OCI-M1 (cell line): ENCODE results near the gene FSTL1.

Experiments used
- DNase-seq: peaks from one replicate; lab custom pipeline; 2025; lab: John Stamatoyannopoulos, UW

The FSTL1 gene

GRCh38 chr3:120440001-120440703 lies 10.6 kb downstream of the FSTL1 start:
- DNase-seq: no peak

- no peak for DNase-seq
Observed at GRCh38 chr3:120438665-120439370, 12.0 kb downstream of the FSTL1 start.

- no peak for DNase-seq
Observed at GRCh38 chr3:120438216-120438615, 12.6 kb downstream of the FSTL1 start.

GRCh38 chr3:120437559-120437958 lies 13.2 kb downstream of the FSTL1 start:
- DNase-seq: no peak

DNA sequence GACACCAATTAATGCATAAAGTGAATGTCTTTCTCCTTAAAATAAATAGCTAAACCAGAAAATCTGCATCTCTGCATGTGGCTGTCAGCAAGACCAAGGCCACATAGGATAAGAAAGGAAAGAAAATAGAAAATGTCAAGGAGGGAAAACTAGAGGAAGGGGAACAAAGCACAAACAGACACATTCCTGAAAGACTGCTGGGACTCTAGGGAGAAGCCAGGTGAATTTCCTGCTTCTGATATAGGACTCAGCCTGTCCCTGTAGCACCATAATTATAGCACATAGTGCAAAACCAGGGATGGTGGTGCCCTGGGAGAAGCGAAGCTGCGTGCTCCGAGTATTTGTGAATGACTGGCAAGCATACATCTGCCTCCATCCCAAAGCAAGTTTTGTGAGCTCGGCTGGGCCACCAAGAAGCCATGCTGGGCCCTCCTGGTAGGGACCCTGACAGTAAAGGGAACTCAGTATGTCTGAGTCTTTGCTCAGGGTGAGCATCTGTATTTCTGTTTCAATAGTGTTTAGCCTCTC lies 14.2 kb downstream of the FSTL1 start:
- DNase-seq: no peak

- peak; percentile 25 for DNase-seq
Observed at GRCh38 chr3:120435621-120436020, 15.2 kb downstream of the FSTL1 start.

GRCh38 chr3:120433662-120434331 lies 17.0 kb downstream of the FSTL1 start:
- DNase-seq: no peak

- DNase-seq: no peak
Observed at GRCh38 chr3:120432150-120432860, 18.5 kb downstream of the FSTL1 start.

GRCh38 chr3:120429921-120430361 lies 20.9 kb downstream of the FSTL1 start:
- DNase-seq: no peak

DNA sequence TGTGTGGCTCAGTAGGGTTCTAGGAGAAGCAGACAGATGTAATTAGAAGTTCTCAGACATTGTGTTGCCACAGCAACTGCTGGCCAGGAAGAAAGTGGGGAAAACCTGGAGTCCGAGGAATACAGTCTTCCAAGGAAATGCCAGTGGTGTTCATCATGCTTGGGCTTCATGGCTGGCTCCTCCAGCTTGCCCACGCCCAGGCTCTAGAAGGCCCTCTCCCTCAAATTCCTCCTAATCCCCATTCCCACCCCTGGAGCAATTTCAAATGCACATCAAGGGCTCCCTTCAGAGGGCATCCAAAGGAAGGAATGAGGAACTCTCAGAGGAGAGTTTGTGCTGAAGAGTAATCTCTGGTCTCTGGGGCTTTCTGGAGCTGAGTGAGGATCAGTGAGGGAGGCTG lies 21.9 kb downstream of the FSTL1 start:
- DNase-seq: no peak

DNA sequence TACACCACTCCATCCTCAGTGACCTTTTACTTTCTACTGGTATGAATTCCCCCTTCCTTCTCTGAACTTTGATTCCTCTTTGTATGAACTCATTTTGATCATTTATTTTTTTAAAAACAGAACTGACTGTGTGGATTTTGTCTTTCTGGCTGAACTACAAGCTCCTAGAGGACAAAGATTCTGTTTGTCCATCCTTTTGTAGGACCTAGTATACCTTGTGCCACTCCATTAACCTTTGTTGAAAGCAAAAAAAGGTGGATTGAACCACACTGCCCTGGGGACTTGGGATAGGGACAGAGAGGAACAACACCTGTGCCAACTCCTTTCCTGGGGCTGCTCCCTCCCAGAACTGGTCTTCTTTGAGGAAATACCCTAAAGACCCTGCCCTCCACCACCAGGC lies 23.6 kb downstream of the FSTL1 start:
- no peak for DNase-seq

DNA sequence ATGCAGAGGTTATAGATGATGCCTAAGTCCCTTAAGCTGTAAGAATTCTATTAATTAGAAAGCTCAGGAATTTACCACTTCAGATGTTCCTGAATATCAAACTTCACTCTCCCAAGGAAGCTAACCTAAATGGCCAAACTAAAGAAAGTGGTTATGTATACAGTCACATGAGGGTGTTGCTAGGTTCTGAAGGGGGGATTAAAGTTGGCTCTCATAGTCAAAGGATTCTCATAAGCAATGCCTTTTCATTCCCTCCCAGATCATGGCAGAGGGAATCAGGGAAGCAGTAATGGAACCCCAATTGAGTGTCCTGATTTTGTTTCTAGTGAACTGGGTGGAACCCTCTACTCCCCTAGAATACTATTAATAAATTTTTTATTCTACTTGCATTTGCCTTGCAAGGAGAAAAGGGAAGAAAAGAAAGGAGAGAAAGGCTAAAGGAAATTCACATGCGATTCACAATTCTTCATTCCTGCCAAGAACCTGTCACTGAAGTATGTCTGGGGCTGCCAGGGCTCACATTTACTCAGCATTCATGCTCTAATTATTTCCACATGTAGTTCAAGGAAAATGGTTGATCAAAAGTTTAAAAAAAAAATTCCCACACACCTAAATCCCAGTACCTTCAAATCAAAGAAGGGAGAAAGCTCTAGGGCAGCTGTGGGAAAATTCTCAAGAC lies 25.1 kb downstream of the FSTL1 start:
- DNase-seq: no peak

DNA sequence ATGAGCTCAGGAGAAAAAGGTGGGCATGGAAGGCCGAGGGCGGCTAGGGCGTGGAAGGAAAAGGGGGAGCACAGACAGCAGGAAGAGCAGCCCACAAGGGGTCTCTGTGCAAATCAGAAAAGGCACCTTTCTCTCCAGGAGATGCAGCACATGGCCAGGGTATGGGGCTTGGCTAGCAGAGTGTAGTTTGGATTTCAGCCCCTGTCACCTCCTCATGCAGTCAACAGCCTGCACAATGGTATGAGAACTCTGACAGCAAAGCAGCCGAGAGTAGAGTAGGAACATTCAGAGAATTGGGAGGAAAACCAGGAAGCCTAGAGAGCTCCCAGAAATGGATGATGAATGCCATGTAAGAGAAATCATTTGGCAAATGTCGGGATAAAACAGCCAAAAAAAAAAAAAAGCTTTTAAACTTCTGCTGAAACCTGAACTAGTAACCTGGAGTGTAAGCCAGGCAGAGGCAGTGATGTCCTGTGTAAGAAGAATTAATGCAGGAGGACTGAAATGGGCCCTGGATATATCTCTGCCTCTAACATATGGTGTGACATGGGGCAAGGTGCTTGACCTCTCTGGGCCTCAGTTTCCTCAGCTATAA lies 25.7 kb downstream of the FSTL1 start:
- no peak for DNase-seq

DNA sequence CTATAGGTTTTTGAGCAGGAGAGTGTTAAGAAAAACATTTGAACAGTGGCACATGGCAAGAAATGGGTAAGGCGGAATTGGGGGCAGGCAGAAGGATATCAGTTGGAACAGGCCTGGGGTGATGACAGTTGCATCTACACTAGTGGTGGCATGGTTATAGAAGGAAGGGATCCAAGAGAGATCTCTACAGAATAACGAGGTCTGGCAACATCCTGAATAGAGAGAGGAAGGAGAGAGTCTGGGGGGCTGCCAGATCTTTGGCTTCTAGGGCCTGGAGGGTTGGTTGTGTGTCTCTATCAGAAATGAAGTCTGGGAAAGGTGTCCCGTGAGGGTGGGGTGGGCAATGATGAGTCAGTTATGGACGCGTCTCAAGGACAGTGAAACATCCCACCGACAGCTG lies 26.3 kb downstream of the FSTL1 start:
- no peak for DNase-seq

DNA sequence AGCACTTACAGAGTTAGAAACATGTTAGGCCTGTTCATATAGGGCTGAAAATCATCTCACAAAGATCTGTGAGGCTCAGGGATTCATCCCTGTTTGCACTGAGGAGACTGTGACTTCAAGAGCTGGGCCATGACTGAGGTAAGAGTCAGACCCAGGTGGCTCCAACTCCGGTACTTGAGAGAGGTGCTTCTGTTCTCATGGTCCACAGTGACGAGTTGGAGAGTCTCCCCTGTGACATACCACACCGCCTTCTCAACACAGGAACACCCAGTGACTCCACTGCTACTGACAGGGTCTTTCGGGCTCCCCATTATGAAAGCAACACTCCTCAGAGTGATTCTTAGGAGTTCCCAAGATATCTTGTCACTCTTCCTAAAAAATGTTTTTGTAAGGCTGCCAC lies 27.4 kb downstream of the FSTL1 start:
- DNase-seq: no peak

DNA sequence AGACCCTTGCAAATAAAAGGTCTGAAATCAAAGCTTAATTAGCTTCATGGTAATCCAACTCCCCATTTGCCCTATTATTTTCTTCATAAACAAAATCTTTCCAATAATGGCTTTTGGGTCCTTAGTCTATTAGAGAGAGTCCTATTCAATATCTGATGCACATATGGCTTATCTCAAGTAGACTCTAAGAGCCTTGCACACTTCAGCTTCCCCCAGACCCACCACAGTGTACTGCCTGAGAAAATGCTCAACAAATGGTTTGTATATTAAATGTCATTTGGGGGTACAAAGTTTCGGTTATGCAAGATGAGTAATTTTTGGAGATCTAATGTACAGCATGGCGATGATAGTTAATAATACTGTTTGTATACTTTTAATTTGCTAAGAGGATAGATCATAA lies 28.9 kb downstream of the FSTL1 start:
- no peak for DNase-seq

DNA sequence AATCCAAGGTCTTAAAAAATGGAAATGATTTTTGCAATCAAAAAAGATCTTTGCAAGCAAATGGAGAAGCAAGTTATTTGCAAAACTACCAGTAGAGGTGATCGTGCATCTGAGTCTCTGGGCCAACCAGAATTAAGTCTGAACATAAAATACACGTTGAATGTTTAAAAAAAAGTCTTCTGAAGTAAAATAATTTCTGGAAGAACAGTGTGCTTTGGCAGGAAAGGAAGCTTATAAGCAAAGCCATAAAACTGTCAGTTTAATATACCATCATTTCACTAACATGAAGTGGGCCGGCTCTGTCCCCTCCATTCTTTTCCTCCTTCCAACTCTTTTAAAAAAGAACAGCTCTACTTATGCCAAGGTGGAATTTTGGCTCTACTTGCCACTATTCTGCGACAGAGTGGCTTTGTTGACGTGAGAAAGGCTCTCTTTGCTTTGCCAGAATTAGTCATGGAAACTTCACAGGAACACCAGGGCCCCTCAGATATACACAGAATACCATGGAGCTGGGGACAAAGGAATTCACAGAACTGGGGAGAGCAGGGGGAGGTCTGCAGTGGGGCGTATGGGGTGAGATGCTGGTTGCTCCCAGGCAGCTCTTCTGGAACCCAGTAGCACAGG lies 29.8 kb downstream of the FSTL1 start:
- DNase-seq: peak; percentile 5

DNA sequence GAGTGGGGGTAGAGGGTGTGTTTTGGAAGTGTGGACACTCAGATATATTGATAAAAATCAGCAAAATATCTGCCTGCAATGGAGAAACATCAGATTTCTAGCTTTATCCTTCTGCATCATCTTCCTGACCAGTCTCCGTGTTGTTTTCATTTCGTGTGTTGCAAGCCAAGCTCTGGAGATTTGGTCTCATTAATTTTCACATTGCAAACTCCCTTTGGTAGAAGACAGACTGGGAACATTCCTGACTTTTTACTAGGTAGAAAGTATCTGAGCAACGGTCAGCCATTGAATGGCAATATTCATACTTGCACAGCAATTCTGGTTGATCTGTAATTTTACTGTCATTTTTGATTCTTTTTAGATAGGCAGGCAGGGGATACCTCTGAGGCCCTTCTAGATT lies 30.4 kb downstream of the FSTL1 start:
- no peak for DNase-seq

DNA sequence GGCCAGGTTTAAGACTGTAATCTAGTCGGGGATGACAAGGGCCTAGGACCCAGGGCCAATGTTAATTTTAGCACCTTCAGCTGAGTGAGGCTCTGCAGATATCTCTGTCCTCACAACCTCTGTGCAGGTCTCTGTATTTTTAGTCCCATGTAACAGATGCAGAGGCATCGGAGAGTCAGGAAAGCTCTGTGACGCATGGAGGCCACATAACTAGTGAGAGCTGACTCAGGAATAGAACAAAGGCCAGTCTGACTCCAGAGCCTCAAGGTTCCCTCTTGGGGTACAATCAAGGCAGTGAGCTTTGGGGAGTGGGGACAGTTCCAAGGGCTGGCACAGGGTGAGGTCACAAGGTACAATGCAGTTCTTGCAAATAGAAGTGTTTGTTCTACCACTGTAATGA lies 31.0 kb downstream of the FSTL1 start:
- no peak for DNase-seq

DNA sequence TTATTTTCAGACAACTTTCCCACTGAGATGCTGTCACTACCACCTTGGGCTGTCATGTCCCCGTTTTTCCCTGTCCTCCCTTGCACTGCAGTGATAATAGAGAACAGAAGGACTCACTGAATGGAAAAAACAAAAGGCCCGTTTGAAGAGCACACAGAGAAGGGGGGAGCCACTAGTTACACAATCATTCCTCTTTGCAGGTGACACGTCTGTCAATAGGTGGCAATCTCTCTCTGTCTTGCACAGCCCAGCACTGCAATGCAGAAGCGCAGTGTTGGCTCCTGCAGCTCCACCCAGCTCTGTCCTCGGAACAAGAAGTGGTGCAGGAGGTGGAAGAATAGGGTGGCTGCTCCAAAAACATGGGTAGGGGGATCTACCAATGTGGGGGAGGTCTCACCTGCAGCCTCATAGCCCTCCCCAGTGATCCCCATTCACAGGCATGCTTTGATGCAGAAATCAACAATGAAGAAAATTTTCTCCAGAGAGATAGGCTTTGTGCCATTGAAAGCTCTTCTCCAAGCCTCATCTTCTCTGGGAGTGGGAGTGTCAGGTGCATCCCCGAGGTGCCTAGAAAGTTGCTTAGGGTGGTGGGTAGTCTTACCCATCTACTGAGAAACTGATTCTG lies 31.8 kb downstream of the FSTL1 start:
- DNase-seq: peak; percentile 79
